Suprapubic skin (tissue), 4 donors: ENCODE results near the gene SIRPA. TPM values are rescaled to one million over a fixed set of nuclear protein-coding genes. Genes with fewer than 3 reads are reported as not detected.
A peak's percentile ranks its signal among the peaks of the same experiment; 100 is the strongest.

Experiments
- DNase-seq, 2 donors: peaks; one replicate each; pipeline ENCODE4 v3.0.0-alpha.2; 2019; ENCODE audit warnings: low spot score in 2 of 2
- H3K27ac ChIP-seq: fragments of 200-600 bp; sonication (generic); one replicate; pipeline ENCODE4 v1.5.1; 2019
- H3K27me3 ChIP-seq: fragments of 200-600 bp; sonication (generic); one replicate; pipeline ENCODE4 v1.5.1; 2019
- H3K36me3 ChIP-seq: fragments of 200-600 bp; sonication (generic); one replicate; pipeline ENCODE4 v1.5.1; 2019
- H3K4me1 ChIP-seq: fragments of 200-600 bp; sonication (generic); one replicate; pipeline ENCODE4 v1.5.1; 2019
- H3K4me3 ChIP-seq: fragments of 200-600 bp; sonication (generic); one replicate; pipeline ENCODE4 v1.5.1; 2019; ENCODE audit warnings: mild to moderate bottlenecking
- H3K9me3 ChIP-seq: fragments of 200-600 bp; sonication (generic); one replicate; pipeline ENCODE4 v1.5.1; 2019
- CTCF ChIP-seq, 2 donors: fragments of 200-600 bp in 1 of 2; fragments of 450-650 bp in 1 of 2; sonication (generic) in 1 of 2; IDR thresholded peaks; one replicate each; pipeline ENCODE4 v1.5.1; 2016 to 2019; ENCODE audit warnings: antibody characterized with exemption in 2 of 2, mild to moderate bottlenecking in 1 of 2, moderate library complexity in 1 of 2
- EP300 ChIP-seq: sonication (generic); formaldehyde crosslinking; IDR thresholded peaks from one replicate; pipeline ENCODE4 v1.6.1; 2017; ENCODE audit warnings: antibody characterized with exemption
- POLR2A ChIP-seq, 2 donors: fragments of 450-650 bp; IDR thresholded peaks; one replicate each; pipeline ENCODE4 v1.6.1; 2017; ENCODE audit warnings: antibody characterized with exemption in 2 of 2, mild to moderate bottlenecking in 2 of 2, moderate library complexity in 2 of 2
- POLR2AphosphoS5 ChIP-seq, 3 donors: sonication (generic); formaldehyde crosslinking; IDR thresholded peaks; one replicate each; pipeline ENCODE4 v1.6.1; 2017; ENCODE audit warnings: antibody characterized with exemption in 3 of 3
- WGBS: methylation state at CpG from one replicate; pipeline ENCODE4 v1.1.5; 2018; 5-methylcytosine and 5-hydroxymethylcytosine counted together
- total RNA-seq, 4 donors: library from RNA; depleted of rRNA; stranded (reverse); fragments of >200 nt; gene quantifications; one replicate each; pipeline ENCODE4 v1.1.0, GENCODE V29; 2016

Gene SIRPA
- total RNA-seq, 4 donors from 2014 or later = 30.3 to 53.3 (median 47.3) TPM

GRCh38 chr20:1891263-1892118 lies 3.7 kb upstream of the SIRPA start:
- 54% methylated on average over 17 of the region's 17 CpGs for WGBS
- TF ChIP-seq CTCF (IDR thresholded peaks at IDR 0.05) = no peak
- TF ChIP-seq POLR2AphosphoS5 (IDR thresholded peaks at IDR 0.05) = no peak
- TF ChIP-seq POLR2A (IDR thresholded peaks at IDR 0.05) = no peak
- no peak for TF ChIP-seq EP300
- Histone ChIP-seq H3K4me1 (peaks cover 57% of the 10 kb centered on the region), H3K36me3 (no peaks in the 10 kb centered on the region), H3K27me3 (no peaks in the 10 kb centered on the region), H3K4me3 (no peak overlapping the region), H3K27ac (no peak overlapping the region), H3K9me3 (no peaks in the 10 kb centered on the region)
- DNase-seq = no peak

GRCh38 chr20:1892119-1892385 lies 3.2 kb upstream of the SIRPA start:
- H3K27ac ChIP-seq = no peak overlapping the region
- no peaks in the 10 kb centered on the region for H3K27me3 ChIP-seq
- peaks cover 58% of the 10 kb centered on the region for H3K4me1 ChIP-seq
- H3K4me3 ChIP-seq = no peak overlapping the region
- H3K9me3 ChIP-seq = no peaks in the 10 kb centered on the region
- TF ChIP-seq POLR2AphosphoS5 (IDR thresholded peaks at IDR 0.05) = no peak
- no peak for TF ChIP-seq EP300
- TF ChIP-seq CTCF (IDR thresholded peaks at IDR 0.05) = no peak
- TF ChIP-seq POLR2A (IDR thresholded peaks at IDR 0.05) = no peak
- no peaks in the 10 kb centered on the region for H3K36me3 ChIP-seq
- WGBS = 91% methylated on average over 1 of the region's 1 CpG
- DNase-seq = no peak

GRCh38 chr20:1893721-1894470 lies 1.3 kb upstream of the SIRPA start:
- H3K36me3 ChIP-seq = no peaks in the 10 kb centered on the region
- no peak for DNase-seq
- H3K4me3 ChIP-seq = peak overlapping the region; percentile 82
- H3K27me3 ChIP-seq = no peaks in the 10 kb centered on the region
- H3K4me1 ChIP-seq = peaks cover 74% of the 10 kb centered on the region
- TF ChIP-seq POLR2A (IDR thresholded peaks at IDR 0.05) (no peak), EP300 (no peak), POLR2AphosphoS5 (IDR thresholded peaks at IDR 0.05) (no peak), CTCF (IDR thresholded peaks at IDR 0.05) (peak in 1 of 2 donors; percentile 7)
- WGBS = 26% methylated on average over 32 of the region's 54 CpGs
- H3K9me3 ChIP-seq = no peaks in the 10 kb centered on the region
- H3K27ac ChIP-seq = peak overlapping the region; percentile 95

- H3K36me3 ChIP-seq = no peaks in the 10 kb centered on the region
- H3K4me3 ChIP-seq = peak overlapping the region; percentile 82
- peaks cover 74% of the 10 kb centered on the region for H3K4me1 ChIP-seq
- DNase-seq = peak in 1 of 2 donors; percentile 86
- peak in 1 of 3 donors; percentile 23 for TF ChIP-seq POLR2AphosphoS5 (IDR thresholded peaks at IDR 0.05)
- TF ChIP-seq CTCF (IDR thresholded peaks at IDR 0.05) = no peak
- H3K9me3 ChIP-seq = no peaks in the 10 kb centered on the region
- H3K27ac ChIP-seq = peak overlapping the region; percentile 95
- 0% methylated on average over 14 of the region's 70 CpGs for WGBS
- H3K27me3 ChIP-seq = no peaks in the 10 kb centered on the region
Measured at GRCh38 chr20:1894471-1894950, 696 bp upstream of the SIRPA start.
